SH-SY5Y (cell line): ENCODE measurements around the gene ASMTL.

Source experiments
- GATA2 ChIP-seq: IDR thresholded peaks from 2 replicates; pipeline ENCODE4 v1.6.1; 2011; ENCODE audit warnings: mild to moderate bottlenecking, low read depth, low read length
- GATA3 ChIP-seq: IDR thresholded peaks from 2 replicates; pipeline ENCODE4 v1.6.1; 2011; ENCODE audit warnings: low read depth, mild to moderate bottlenecking, low read length, moderate library complexity

GRCh38 chrX:1452516-1453394, at the start of gene ASMTL:
- TF ChIP-seq GATA2 (no peak), GATA3 (no peak)
